ENCODE measurements around the gene TRPC4.

The TRPC4 gene

GRCh38 chr13:37735293-37735692 lies 134.3 kb downstream of the TRPC4 start:
- in situ Hi-C loops (cut with MboI; ENCODE audit: low sequenced_read_pairs), result no loop called here

GRCh38 chr13:37729876-37730275 lies 139.7 kb downstream of the TRPC4 start:
- in situ Hi-C loops (cut with MboI; ENCODE audit: low sequenced_read_pairs), result no loop called here

- in situ Hi-C loops (cut with MboI; ENCODE audit: low sequenced_read_pairs), result no loop called here
Observed at GRCh38 chr13:37716420-37717195, 153.0 kb downstream of the TRPC4 start.

GRCh38 chr13:37715606-37716015 lies 154.0 kb downstream of the TRPC4 start:
- in situ Hi-C loops (cut with MboI; ENCODE audit: low sequenced_read_pairs), result no loop called here

GRCh38 chr13:37709318-37709717 lies 160.3 kb downstream of the TRPC4 start:
- in situ Hi-C loops (cut with MboI; ENCODE audit: low sequenced_read_pairs), result no loop called here

- in situ Hi-C loops (cut with MboI; ENCODE audit: low sequenced_read_pairs), result no loop called here
Observed at GRCh38 chr13:37707739-37708500, 161.7 kb downstream of the TRPC4 start.

GRCh38 chr13:37706041-37706440 lies 163.5 kb downstream of the TRPC4 start:
- in situ Hi-C loops (cut with MboI; ENCODE audit: low sequenced_read_pairs), result no loop called here

- in situ Hi-C loops (cut with MboI; ENCODE audit: low sequenced_read_pairs), result no loop called here
Observed at GRCh38 chr13:37701972-37702371, 167.6 kb downstream of the TRPC4 start.

- in situ Hi-C loops (cut with MboI; ENCODE audit: low sequenced_read_pairs), result no loop called here
Observed at GRCh38 chr13:37701306-37701705, 168.3 kb downstream of the TRPC4 start.

- in situ Hi-C loops (cut with MboI; ENCODE audit: low sequenced_read_pairs), result no loop called here
Observed at GRCh38 chr13:37700887-37701286, 168.7 kb downstream of the TRPC4 start.

- in situ Hi-C loops (cut with MboI; ENCODE audit: low sequenced_read_pairs), result no loop called here
Observed at GRCh38 chr13:37695200-37695599, 174.4 kb downstream of the TRPC4 start.

GRCh38 chr13:37690361-37690760 lies 179.2 kb downstream of the TRPC4 start:
- in situ Hi-C loops (cut with MboI; ENCODE audit: low sequenced_read_pairs), result no loop called here

GRCh38 chr13:37686501-37686900 lies 183.1 kb downstream of the TRPC4 start:
- in situ Hi-C loops (cut with MboI; ENCODE audit: low sequenced_read_pairs), result no loop called here

- in situ Hi-C loops (cut with MboI; ENCODE audit: low sequenced_read_pairs), result no loop called here
Observed at GRCh38 chr13:37685206-37685605, 184.4 kb downstream of the TRPC4 start.

- in situ Hi-C loops (cut with MboI; ENCODE audit: low sequenced_read_pairs), result no loop called here
Observed at GRCh38 chr13:37682496-37682895, 187.1 kb downstream of the TRPC4 start.

- in situ Hi-C loops (cut with MboI; ENCODE audit: low sequenced_read_pairs), result no loop called here
Observed at GRCh38 chr13:37681281-37682032, 188.1 kb downstream of the TRPC4 start.

GRCh38 chr13:37680137-37680536 lies 189.4 kb downstream of the TRPC4 start:
- in situ Hi-C loops (cut with MboI; ENCODE audit: low sequenced_read_pairs), result no loop called here

- in situ Hi-C loops (cut with MboI; ENCODE audit: low sequenced_read_pairs), result no loop called here
Observed at GRCh38 chr13:37679043-37679442, 190.5 kb downstream of the TRPC4 start.

GRCh38 chr13:37669845-37670244 lies 199.7 kb downstream of the TRPC4 start:
- in situ Hi-C loops (cut with MboI; ENCODE audit: low sequenced_read_pairs), result no loop called here

GRCh38 chr13:37667702-37668101 lies 201.9 kb downstream of the TRPC4 start:
- in situ Hi-C loops (cut with MboI; ENCODE audit: low sequenced_read_pairs), result no loop called here

- in situ Hi-C loops (cut with MboI; ENCODE audit: low sequenced_read_pairs), result no loop called here
Observed at GRCh38 chr13:37666036-37666435, 203.5 kb downstream of the TRPC4 start.

- in situ Hi-C loops (cut with MboI; ENCODE audit: low sequenced_read_pairs), result no loop called here
Observed at GRCh38 chr13:37665420-37665819, 204.2 kb downstream of the TRPC4 start.

Measured in HL-60/S4 (cell line).